IMR-90 (cell line): Measurements from ENCODE around the gene ZNF19.

Experiments used
- CTCF ChIP-seq: conservative IDR thresholded peaks from 2 replicates; pipeline ENCODE4 v1.5.1; 2012; ENCODE audit warnings: mild to moderate bottlenecking, low read depth, low read length, improper control_type of control experiment
- ELK1 ChIP-seq: fragments of 150-350 bp; IDR thresholded peaks from 2 replicates; pipeline ENCODE4 v1.6.1; 2016; ENCODE audit warnings: low read depth, mild to moderate bottlenecking, low read length, moderate library complexity, borderline replicate concordance
- MAFK ChIP-seq: IDR thresholded peaks from 2 replicates; pipeline ENCODE4 v1.6.1; 2012; ENCODE audit warnings: low read depth, low read length, improper control_type of control experiment
- RFX5 ChIP-seq: IDR thresholded peaks from 2 replicates; pipeline ENCODE4 v1.8.0; 2012; ENCODE audit warnings: low read depth, mild to moderate bottlenecking, low read length, moderate library complexity

GRCh38 chr16:71476457-71477124, 12.5 kb downstream of the ZNF19 start:
- TF ChIP-seq CTCF: no peak
- no peak for TF ChIP-seq MAFK
- no peak for TF ChIP-seq ELK1
- TF ChIP-seq RFX5: no peak
